ENCODE results near the gene ASIC4.

DNA sequence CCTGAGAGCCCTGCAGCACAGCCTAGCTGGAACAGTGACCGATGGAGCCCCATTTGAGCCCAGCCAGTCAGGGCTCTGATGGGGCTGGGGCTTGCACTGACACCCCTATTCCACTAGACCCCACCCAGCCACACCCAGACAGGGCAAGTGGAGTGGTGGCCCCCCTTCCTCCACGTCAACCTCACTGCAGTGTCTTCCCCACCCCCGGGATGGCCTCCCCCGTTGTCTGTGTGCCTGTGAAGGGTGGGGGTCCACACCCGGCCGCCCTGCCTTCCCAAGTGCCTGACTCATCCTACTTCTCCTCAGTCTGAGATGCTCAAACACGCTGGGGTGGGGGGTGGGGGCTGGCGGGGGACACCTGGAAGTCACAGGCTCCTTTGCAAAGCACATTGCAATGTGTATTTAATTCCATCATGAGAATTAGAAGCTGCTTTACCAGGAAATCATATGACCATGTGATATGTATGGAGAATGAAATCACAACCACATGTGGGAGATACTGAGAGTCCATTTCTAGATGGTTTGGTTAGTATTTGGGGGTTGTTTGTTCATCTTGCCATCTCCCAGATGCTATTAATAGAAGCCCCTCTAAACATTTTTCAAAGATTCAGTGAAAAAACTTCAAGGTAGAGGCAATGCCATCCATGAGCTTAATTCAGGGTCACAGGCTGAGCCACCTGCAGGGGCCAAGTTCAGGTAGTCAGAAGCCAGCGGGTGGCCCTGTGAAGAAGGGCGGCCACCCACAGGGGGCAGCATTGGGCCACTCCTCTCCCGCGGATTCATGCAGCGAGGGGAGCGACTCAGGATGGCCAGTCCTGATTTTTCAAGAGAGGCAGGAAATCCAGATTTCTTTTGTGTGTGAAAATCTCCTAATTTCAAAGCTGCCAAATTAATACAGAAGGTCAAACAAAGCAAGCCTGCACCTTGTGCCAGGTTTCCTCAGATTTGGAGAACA, 38.3 kb upstream of the ASIC4 start:
- no peak for TF ChIP-seq EZH2 (IDR thresholded peaks at IDR 0.05; ENCODE audit: borderline replicate concordance)
- TF ChIP-seq, protein P1, sequence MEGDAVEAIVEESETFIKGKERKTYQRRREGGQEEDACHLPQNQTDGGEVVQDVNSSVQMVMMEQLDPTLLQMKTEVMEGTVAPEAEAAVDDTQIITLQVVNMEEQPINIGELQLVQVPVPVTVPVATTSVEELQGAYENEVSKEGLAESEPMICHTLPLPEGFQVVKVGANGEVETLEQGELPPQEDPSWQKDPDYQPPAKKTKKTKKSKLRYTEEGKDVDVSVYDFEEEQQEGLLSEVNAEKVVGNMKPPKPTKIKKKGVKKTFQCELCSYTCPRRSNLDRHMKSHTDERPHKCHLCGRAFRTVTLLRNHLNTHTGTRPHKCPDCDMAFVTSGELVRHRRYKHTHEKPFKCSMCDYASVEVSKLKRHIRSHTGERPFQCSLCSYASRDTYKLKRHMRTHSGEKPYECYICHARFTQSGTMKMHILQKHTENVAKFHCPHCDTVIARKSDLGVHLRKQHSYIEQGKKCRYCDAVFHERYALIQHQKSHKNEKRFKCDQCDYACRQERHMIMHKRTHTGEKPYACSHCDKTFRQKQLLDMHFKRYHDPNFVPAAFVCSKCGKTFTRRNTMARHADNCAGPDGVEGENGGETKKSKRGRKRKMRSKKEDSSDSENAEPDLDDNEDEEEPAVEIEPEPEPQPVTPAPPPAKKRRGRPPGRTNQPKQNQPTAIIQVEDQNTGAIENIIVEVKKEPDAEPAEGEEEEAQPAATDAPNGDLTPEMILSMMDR (IDR thresholded peaks at IDR 0.05; ENCODE audit: poor library complexity): peak; percentile 78

All from hepatocyte (in vitro differentiated cells).